GM19035 (cell line): Measurements from ENCODE around the gene SDF4.
"Not testable (repeated sequence)": the region's sequence is repeated elsewhere in the genome, so short reads cannot be mapped to it uniquely, and the experiment has no call there.

Experiments
- ATAC-seq: cut with Tn5 transposase; IDR thresholded peaks from one replicate; pipeline ENCODE4 v1.9.1; 2021; ENCODE audit not compliant: unreplicated experiment

The SDF4 gene

DNA sequence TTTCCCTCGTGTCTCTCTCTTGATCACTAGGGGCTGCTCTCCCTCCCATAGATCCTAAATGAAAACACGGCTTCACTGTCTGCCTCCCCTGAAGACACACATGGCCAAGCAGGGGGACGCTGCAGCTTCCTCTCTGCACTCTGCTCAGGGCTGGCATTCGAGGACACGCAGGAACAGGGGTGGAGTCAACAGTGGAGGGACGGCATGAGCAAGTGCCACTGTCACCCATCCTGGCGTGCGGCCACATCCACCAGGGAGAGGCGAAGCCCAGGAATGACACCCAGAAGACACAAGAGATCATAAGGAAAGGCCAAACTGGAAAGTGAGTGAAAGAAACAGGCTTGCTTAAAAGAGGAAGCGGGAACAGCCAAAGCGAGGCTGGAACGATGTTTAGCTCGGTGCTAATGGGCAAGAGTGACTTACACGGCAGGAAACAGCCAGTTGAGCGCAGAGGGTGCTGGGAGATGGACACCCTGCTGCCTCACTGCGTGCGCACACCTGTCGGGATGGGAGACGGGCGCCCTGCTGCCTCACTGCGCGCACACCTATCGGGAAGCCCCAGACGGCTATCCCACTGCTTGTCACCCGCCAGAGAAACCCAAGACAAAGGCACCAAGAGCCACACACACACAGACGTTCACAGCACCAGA lies 28.3 kb upstream of the SDF4 start:
- no peak for ATAC-seq

DNA sequence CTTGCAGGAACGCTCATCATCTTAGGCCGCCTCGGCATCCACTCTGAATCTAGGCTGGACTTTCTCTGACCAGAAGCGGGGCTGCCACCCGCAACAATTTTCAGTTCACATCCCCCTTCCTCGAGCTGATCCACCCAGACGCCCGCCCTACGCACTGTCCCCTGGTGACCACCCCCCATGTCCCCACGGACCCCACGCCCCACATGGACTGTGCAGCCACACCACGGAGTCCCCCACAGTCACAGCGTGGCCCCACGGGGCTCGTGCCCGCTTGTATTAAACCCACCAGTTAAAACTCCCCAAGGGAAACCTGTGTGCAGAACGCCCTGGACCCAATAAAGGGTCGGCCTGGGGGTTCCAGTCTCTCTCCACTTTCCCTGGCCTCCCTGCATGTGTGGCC lies 27.7 kb upstream of the SDF4 start:
- no peak for ATAC-seq

DNA sequence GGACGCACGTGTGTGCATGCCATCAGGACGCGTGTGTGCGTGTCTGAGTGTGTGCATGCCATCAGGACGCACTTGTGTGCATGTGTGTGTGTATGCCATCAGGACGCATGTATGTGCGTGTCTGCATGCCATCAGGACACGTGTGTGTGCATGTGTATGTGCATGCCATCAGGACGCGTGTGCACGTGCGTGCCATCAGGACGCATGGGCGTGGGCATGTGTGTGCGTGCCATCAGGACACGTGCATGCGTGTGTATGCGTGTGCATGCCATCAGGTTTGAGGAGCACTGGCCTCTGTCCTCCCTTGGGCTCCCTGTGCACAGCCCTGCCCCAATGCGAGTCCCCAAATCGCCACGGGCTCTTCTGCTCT lies 27.3 kb upstream of the SDF4 start:
- ATAC-seq = no peak

DNA sequence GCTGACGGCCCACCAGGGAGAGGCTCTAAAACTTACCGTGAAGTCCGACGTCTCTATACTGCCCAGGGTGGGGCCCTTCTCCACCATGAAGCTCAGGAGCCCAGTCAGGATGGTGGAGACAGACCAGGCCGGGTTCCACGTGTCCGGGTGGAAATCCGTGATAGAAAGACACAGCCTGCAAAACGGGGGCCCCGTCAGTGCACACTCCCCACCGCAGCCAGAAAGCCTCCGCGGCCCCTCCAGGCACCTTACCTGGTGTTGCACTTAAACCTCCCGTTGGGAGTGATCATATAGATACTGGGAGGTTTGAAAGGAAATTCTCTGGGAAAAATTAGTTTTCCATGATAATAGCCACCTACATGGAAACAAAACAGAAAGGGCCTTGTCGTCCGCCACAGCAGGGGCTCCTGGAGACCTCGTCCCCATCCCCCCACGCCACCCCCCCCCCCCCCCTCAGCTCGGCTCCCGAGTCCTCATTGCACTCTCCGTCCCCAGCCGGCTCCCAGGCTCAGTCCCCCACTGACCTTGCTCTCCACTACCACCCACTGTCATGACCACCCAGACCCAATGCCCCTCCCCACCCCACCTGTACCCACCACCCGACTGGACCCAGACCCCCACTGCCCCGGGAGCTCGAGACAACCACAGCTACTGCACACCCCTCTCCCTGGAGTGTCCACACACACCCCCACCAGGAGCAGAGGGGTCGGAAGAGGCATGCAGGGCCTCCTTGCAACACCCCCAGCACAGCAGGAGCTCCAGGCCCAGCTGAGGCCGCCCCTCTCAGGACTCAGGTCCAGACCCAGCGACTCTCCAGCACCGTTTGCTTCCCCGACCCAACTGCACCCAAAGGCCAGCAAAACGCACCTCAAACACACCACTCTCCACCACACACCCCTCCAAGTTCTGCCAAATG lies 25.4 kb upstream of the SDF4 start:
- ATAC-seq = no peak

DNA sequence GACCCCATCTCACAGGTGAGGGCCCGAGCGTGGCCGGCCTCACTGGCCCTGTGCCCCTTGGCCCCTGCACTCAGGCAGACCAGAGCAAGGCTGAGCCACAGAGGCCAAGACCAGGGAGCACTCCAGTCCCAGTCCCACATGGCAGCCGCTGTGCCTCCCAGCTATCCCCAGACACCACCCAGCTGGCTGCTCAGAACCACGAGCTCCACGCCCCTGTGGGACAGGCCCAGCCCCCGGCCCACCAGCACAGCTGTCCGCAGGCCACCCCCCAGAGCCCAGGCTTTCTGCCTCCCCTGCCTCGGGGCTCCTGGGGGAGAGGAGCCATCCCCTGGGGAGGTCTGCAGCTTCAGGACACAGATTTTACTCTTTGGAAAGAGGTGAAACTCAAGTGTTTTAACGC lies 23.8 kb upstream of the SDF4 start:
- no peak for ATAC-seq

DNA sequence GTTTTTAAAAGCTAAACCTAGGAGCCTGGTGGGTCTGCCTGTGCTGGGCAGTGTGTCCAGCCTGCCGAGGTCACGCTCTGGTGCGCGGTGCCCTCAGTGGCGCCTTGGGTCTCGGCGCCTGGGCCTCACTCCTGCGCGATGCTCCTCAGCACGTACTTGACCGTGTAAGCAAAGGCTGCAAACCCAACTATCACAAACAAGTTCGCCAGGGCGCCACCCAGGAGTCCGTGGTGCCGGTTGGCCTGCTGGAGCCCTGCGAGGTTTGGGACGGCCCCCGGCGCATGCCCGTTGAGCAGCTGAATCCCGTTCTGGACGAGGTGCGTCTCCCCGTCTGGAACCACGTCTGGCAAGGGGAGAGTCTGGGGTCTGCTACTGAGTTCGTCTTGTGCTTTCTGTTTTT lies 23.3 kb upstream of the SDF4 start:
- ATAC-seq = no peak

DNA sequence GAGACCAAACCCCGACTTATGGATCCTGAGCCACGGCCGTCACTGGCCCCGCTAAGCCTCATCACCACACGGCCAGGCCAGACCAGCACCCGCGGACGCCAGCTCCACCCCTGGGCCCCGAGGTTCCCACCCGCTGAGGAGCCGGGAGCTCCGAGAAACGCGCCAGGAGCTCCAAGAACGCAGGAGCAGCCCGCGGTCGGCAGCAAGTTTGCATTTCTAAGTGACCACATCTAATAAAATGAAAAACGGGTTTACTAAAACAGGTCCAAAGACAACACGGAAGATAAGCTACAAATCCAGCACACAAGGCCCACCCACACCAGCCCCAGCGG lies 22.8 kb upstream of the SDF4 start:
- no peak for ATAC-seq

DNA sequence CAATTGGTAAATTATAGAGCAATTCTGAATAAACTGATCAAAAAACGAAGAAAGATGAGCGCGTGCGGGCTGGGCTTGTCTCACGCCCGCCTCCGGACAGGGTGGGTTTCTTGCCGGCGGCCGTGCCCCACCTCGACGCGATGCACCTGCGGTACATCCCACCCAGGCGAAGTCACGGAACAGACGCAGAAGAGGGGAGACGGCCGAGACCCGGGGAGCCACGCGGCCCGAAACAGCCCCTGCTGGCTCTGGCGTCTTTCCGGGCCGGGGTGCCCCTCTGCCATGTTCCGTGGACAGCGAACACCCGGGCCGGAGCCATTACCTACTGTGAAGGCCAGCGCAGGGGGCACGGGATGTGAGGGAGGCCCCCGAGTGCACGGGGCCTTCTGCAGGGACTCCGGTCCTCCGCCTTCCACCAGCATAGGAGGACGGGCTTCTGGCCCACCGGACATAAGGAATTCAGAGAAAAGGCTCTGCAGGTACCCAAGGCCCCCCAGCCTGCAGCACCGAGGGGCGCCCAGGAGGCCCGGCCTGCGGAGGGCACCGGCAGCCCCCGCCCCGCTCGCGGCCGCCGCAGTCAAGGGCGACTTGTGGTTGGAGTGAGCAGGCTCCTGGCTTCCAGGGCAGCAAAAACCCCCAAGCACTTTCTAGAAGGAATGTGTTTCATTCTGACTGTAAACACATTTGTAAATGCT lies 22.3 kb upstream of the SDF4 start:
- ATAC-seq = no peak

DNA sequence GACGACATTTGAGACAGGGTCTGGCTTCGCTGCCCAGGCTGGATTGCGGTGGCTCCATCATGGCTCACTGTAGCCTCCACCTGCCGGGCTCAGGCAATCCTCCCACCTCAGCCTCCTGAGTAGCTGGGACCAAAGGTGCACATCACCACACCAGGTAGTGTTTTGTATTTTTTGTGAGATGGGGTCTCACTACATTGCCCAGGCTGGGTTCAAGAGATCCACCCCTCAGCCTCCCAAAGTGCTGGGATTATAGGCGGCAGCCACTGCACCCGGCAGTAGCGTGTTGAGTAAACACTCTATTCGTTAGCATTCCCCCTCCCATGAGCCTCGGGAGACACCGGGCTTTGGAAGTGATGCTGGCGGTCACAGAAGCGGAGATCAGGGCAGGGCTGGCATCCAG lies 21.5 kb upstream of the SDF4 start:
- ATAC-seq = no peak

DNA sequence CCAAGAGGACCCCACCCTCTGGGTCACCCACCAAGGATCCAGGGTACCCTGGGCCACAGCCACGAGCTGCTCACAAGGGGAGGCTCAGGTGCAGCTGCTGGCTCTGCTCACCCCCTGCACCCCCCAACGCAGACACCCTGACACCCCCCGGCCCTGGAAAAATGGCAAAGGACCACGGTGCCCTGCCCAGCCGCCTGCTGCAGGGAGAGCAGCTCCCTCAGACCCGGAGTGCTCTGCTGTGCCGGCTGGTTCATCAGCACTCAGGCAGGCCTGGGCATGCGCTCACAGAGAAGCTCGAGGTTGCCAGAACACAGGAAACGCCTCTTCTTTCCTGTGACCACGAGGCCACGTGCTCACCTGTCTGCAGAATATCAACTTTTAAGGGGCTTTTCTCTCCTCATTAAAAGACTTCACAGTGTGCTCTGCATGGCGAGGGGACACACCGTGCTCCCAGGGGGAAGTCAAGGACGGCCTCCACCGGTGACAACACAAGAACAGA lies 19.0 kb upstream of the SDF4 start:
- ATAC-seq = peak; percentile 70

DNA sequence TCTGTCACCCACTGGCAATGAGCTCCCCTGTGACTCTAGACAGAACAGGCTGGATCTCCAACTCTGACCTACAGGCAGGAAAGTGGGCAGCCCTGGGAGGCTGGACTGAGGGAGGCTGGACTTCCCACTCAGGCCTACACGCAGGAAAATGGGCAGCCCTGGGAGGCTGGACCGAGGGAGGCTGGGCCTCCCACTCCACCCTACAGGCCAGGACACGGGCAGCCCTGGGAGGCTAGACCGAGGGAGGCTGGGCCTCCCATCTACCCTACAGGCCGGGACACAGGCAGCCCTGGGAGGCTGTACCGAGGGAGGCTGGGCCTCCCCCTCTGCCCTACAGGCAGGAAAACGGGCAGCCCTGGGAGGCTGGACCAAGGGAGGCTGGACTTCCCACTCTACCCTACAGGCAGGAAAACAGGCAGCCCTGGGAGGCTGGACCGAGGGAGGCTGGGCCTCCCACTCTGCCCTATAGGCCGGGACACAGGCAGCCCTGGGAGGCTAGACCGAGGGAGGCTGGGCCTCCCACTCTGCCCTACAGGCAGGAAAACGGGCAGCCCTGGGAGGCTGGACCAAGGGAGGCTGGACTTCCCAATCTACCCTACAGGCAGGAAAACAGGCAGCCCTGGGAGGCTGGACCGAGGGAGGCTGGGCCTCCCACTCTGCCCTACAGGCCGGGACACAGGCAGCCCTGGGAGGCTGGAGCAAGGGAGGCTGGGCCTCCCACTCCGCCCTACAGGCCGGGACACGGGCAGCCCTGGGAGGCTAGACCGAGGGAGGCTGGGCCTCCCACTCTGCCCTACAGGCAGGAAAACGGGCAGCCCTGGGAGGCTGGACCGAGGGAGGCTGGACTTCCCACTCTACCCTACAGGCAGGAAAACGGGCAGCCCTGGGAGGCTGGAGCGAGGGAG lies 16.5 kb upstream of the SDF4 start:
- ATAC-seq = not testable (repeated sequence)

DNA sequence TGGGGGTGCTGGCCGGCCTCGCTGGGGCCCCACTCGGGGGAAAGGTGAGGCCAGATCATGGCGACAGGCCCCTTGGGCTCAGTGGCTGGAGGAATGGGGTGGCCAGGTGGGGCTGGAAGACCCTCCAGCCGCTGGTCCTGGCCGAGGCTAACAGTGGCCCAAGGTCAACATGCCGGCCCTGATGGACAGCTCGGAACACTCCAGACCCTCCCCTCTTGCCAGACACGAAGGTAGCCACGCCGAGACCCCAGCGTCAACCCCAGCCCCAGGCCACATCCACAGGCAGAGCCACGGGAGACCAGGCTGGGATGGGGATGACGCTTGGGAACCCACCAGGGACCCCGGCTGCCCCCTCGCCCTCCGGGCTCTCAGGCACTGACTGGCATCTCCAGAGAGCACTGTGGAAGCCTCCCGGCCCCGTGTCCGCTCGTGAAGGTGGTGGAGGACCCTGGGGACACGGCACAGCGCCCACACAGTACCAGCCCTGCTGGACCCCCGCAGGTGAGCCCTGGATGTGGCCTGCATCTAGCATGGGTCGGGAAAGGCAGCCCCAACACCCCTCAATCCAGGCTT lies 15.6 kb upstream of the SDF4 start:
- ATAC-seq = no peak

DNA sequence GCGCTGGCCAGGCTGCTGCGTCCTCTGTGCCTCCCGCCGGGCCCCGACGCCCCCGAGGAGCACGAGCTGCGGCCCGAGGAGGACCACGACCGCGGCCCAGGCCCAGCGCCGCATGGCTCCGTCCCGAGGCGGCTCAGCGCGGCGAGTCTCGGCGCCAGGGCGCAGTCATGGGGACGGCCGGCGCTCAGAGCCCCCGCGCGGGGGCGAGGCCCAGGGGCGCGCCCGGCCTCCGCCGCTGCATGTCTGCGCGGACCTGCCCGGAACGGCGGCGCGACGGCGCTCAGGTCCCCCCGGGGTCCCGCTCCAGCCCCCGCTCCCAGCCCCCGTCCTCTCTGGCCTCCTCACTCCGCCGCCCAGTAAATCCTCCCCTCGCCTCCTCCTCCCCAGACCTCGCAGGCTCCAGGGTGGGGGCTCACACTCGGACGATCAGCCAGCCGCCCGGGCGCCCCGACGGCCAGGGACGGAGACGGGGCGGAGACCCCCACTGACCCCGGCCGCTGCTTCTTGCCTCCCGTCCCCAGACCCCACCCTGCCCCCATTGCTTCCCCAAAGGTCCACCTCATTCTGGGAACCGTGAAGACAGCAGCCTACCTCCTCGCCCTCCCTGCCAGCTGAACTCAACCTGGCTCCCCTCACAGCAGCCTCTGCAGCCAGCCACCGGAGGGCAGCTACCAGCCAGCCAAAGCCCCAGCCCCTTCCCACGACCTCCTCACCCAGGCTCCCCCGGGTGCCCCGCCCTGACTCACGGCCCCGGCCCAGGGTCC lies 15.0 kb upstream of the SDF4 start, which contains the start of gene C1QTNF12:
Gene C1QTNF12 (minus strand): TSS at position 146 of the 764 bp plus-strand sequence. CDS start 32 bp downstream, at position 114.
- no peak for ATAC-seq

DNA sequence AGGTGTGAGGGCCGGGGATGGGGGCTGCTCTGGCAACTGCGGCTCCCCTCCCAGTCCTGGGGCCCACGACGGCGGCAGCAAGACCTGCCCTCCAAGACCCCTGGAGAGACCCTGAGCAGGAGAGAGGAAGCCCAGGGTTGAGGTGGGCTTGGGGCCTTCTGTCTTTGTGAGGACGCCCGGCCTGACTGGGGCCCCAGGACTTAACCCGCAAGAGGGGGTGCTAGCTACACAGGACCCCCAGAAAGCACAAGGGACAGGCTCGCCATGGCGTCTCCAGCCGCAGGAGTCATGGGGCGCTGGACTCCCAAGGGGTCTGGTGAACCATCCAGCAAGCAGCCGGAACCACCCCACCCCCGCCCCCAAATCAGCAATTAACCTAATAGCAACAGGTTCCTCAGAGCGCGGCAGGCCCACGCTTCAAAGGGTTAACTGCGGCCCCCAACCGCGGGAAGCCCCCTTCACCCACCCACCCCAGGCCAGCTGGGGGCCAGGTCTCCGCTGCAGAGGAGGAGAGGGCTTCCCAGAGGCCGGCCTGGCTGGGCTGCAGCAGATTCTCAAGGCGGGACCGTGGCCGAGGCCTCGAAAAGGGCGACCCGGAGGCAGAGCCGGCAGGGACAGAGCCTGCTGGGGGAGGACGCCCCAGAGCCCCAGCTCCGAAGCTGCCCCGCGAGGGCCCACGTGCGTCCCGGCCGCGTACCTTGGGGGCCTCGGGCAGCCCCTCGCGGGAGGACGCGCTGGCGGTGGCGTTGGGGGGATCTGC lies 14.2 kb upstream of the SDF4 start:
- ATAC-seq = no peak

DNA sequence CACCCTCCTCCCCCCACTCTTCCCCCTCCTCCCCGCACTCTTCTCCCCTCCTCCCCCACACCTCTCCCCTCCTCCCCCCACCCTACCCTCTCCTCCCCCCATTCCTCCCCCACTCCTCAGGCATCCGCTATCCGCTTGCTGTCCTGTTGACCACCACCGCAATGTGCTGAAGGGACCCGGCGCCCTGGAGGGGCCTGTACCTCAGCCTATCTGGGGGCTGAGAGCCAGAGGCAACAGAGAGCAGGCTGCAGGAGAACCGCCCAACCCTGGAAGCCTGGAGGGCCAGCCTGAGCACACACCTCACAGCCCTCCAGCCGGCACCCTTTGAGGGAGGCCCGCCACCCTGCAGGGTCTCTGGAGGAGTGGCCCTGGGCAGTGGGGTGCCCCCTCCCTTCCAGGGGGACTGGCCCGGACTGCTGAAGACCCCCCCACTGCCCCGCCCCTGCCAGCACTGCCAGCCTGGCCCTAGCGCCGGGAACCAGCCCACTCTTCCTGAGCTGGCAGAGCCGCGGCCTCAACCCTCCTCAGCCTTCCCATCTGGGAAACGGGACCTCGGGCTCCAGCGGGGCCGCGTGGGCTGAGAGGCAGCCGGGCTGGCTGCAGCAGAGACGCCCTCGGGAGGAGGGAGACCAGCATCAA lies 13.5 kb upstream of the SDF4 start:
- ATAC-seq = no peak

DNA sequence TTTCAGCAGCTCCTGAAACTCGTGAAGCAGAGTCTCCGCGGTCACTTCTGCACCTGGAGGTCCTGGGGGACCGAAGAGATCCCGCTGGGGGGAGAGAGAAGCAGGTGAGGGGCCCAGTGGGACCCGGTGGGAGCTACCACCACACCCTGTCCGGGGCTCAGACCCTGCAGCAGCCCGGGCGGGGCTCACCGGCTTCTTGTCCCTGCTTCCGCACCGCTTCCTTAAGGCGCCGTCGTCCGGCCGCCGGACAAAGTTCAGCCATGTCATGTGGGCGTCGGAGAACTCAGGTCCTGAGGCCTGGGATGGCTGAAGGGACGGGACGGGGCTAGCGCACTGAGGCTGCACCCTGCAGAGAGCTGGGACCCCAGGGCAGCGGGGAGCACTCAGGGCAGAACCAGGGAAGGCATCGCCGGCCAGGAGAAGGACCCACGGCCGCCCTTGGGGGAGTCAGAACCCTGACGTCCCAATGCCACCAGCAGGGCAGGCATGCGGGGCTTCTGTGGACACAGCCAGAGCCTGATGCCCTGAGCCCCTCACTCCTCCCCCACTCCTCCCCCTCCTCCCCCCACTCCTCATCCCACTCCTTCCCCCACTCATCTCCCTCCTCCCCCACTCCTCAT lies 12.5 kb upstream of the SDF4 start:
- no peak for ATAC-seq

DNA sequence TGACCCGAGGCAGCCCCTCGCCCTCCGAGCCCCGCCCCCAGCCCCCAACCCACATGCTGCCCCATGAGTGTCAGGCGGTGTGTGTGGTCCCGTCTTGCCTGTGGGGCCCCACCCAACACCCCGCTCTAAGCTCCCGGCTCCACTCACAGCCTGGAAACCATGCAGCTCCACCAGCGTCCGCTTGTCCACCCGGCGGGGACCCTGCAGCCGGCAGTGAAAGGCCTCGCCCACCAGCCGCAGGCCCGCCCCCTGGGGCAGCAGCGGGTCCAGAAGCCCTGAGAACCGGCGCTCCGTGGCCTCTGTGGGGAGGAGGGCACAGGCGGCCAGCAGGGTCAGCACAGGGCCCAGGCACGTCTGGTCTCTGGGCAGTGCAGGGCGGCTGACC lies 12.0 kb upstream of the SDF4 start:
- no peak for ATAC-seq

DNA sequence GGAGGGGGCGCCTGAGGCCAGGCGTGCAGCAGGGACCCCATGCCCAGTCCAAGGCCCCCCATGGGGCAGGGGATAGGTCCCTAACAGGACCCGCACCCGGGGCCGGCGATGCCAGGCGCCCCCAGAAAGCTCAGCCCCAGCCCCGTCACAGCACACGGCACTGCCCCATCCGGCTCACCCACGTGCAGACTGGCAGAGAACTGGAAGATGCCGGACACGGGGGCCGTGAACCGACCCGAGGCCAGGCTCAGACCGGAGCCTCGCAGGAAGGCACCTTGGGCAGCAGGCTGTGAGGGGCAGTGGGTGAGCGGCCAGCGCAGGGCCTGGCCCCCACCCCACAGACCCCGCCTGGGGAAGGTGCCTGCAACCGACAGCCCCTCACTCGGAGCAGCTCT lies 11.5 kb upstream of the SDF4 start:
- no peak for ATAC-seq
